HG03060 (cell line): ENCODE measurements around the gene RTN4RL1.

Source experiments
- ATAC-seq: cut with Tn5 transposase; IDR thresholded peaks from one replicate; pipeline ENCODE4 v1.9.1; 2021; ENCODE audit warnings: low read depth, moderate number of reproducible peaks; ENCODE audit not compliant: unreplicated experiment

The RTN4RL1 gene

GRCh38 chr17:2025220-2025621 lies at the start of gene RTN4RL1:
Gene RTN4RL1, minus strand, starts transcription at chr17:2025334. Its CDS starts 469 bp downstream, at chr17:2024865.
- no peak for ATAC-seq

- no peak for ATAC-seq
These were observed 49.8 kb upstream of the RTN4RL1 start for GRCh38 chr17:2074919-2075318.

- ATAC-seq = no peak
These were observed 46.5 kb upstream of the RTN4RL1 start for GRCh38 chr17:2071455-2072281.

GRCh38 chr17:2071024-2071385 lies 45.9 kb upstream of the RTN4RL1 start:
- ATAC-seq = no peak

- ATAC-seq = peak; percentile 83
These were observed 45.3 kb upstream of the RTN4RL1 start for GRCh38 chr17:2070241-2071023.

GRCh38 chr17:2068519-2069051 lies 43.5 kb upstream of the RTN4RL1 start:
- ATAC-seq = no peak

GRCh38 chr17:2068031-2068518 lies 42.9 kb upstream of the RTN4RL1 start:
- ATAC-seq = no peak

- ATAC-seq = no peak
These were observed 42.5 kb upstream of the RTN4RL1 start for GRCh38 chr17:2067608-2068024.

GRCh38 chr17:2067048-2067561 lies 42.0 kb upstream of the RTN4RL1 start:
- no peak for ATAC-seq

GRCh38 chr17:2065949-2066400 lies 40.8 kb upstream of the RTN4RL1 start:
- no peak for ATAC-seq

- ATAC-seq = no peak
These were observed 40.0 kb upstream of the RTN4RL1 start for GRCh38 chr17:2064980-2065785.

- no peak for ATAC-seq
These were observed 39.4 kb upstream of the RTN4RL1 start for GRCh38 chr17:2064520-2064971.

- ATAC-seq = no peak
These were observed 39.0 kb upstream of the RTN4RL1 start for GRCh38 chr17:2064147-2064489.

- no peak for ATAC-seq
These were observed 38.4 kb upstream of the RTN4RL1 start for GRCh38 chr17:2063261-2064146.

GRCh38 chr17:2062571-2063183 lies 37.5 kb upstream of the RTN4RL1 start:
- no peak for ATAC-seq

GRCh38 chr17:2061441-2061958 lies 36.4 kb upstream of the RTN4RL1 start:
- ATAC-seq = no peak

GRCh38 chr17:2060681-2061440 lies 35.7 kb upstream of the RTN4RL1 start:
- ATAC-seq = no peak

- ATAC-seq = no peak
These were observed 35.2 kb upstream of the RTN4RL1 start for GRCh38 chr17:2060385-2060658.
